Activated CD4-positive, alpha-beta T cell treated with anti-CD3 and anti-CD28 coated beads for 24 hours (primary cell): ENCODE measurements around the gene RHBDD1.
A peak's percentile ranks its signal among the peaks of the same experiment; 100 is the strongest.

ENCODE experiments used
- DNase-seq, 2 donors: peaks; one replicate each; pipeline ENCODE4 v3.0.0-alpha.2; 2020; ENCODE audit warnings: low read depth in 2 of 2

RHBDD1 gene, protein sequence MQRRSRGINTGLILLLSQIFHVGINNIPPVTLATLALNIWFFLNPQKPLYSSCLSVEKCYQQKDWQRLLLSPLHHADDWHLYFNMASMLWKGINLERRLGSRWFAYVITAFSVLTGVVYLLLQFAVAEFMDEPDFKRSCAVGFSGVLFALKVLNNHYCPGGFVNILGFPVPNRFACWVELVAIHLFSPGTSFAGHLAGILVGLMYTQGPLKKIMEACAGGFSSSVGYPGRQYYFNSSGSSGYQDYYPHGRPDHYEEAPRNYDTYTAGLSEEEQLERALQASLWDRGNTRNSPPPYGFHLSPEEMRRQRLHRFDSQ

GRCh38 chr2:226835796-226836547, at the start of gene RHBDD1:
Gene RHBDD1 (plus strand): TSS chr2:226836054. CDS start chr2:226864694, 28,640 bp downstream.
- DNase-seq: peak; percentile 86 to 93

DNA sequence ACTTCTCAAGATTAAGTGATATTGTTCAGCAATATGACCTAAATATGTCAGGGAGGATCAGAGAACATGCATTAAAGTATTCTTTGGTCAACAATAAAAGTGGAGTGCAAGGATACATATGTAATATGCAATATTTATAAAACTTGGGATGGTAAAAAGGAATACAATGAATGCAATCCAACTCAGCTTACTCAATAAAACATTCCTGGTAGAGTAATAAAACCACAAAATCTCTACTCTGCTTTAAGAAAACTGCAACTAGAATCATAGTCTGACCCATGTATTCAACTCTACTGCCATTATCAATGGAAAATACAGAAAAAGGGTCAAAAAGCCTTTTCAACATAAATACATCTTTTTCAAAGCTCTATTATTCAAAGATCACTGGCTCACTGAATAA, 47.8 kb upstream of the RHBDD1 start:
- DNase-seq: no peak

DNA sequence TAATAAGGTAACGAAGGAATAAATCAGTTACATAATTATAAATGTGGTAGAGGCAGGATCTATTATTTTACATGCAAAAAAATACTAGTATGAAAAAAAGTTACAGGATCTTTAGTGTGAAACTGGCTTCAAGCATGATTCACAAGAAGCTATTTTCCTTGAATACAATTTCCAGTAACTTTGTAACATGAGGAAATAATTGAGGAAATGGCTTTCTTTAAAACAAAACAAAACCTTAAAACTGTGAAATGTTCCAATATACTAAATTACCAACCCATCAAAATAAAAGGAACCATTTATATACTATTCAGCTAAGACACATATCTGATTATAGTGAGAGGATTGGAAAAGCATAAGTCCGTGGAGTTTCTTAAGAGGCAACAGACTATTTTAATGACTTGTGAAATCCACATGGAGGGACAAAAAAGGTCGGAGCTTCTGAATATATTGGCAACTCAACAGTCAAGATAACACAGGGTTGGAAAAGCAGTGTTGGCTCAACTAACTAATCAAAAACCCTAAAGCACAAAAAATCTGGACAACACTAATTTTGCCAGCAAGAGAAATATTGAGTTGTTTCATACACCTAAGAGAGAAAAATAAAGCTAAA, 46.9 kb upstream of the RHBDD1 start:
- no peak for DNase-seq

DNA sequence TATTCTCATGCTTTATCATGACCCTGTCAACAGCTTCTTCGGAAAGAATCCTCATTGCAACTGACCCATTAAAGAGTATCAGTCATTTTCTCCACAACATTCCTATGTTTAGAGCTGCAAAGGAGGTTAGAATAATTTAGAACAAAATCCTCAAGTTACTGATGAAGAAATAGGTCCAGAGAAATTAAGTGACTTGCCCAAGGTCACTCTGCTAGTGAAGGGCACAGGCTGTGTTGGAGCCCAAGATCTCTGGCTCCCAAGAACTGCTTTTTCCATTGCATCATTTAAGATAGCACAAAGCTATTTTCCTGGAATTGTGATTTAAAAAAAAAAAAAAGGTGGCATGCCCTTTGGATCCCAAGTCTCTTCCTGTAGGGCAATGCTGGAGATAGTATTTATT, 45.8 kb upstream of the RHBDD1 start:
- no peak for DNase-seq

DNA sequence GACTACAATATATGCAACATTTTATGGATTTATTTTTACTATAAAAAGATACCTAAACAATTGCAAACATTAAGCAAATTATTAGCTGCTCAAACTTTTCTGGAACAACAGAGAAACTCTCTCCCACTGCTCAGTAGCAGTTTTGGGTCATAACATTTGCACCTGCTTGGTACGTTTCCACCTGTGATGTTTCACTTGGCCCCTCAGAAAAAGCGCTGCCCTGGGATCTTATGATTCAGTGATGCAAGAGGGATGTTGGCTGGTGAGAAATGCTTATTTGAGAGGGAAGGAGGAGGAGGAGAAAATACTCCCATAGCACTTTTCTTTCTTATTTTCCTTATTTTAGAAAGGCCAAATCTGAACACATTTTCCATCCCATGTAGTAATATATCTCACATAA, 45.4 kb upstream of the RHBDD1 start:
- DNase-seq: no peak

GRCh38 chr2:226791056-226791486, 44.8 kb upstream of the RHBDD1 start:
- DNase-seq: no peak

- peak; percentile 85 to 90 for DNase-seq
Measured at GRCh38 chr2:226791487-226792081, 44.3 kb upstream of the RHBDD1 start.

GRCh38 chr2:226792155-226792881, 43.5 kb upstream of the RHBDD1 start:
- no peak for DNase-seq

DNA sequence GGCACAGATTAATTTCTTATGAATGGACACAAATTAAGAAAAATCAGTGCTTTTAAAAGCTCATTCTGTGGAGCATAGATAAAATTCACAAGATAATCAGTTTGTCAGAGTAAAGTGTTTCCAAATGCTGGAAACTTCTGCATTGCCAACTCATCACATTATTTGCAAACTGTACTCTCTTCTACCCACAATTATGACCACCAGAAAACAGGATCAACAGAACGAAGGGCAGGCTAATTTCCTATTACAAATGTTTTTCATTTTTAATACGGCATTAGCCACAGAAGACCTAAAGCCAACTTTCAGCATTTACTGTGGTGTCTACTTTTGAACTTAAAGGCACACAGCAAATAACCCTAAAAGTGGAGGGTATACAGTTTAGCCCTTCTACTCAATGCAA, 42.2 kb upstream of the RHBDD1 start:
- DNase-seq: no peak

- DNase-seq: no peak
Measured at GRCh38 chr2:226794196-226794661, 41.6 kb upstream of the RHBDD1 start.

GRCh38 chr2:226794751-226795171, 41.1 kb upstream of the RHBDD1 start:
- no peak for DNase-seq

- DNase-seq: no peak
Measured at GRCh38 chr2:226795281-226796011, 40.4 kb upstream of the RHBDD1 start.

DNA sequence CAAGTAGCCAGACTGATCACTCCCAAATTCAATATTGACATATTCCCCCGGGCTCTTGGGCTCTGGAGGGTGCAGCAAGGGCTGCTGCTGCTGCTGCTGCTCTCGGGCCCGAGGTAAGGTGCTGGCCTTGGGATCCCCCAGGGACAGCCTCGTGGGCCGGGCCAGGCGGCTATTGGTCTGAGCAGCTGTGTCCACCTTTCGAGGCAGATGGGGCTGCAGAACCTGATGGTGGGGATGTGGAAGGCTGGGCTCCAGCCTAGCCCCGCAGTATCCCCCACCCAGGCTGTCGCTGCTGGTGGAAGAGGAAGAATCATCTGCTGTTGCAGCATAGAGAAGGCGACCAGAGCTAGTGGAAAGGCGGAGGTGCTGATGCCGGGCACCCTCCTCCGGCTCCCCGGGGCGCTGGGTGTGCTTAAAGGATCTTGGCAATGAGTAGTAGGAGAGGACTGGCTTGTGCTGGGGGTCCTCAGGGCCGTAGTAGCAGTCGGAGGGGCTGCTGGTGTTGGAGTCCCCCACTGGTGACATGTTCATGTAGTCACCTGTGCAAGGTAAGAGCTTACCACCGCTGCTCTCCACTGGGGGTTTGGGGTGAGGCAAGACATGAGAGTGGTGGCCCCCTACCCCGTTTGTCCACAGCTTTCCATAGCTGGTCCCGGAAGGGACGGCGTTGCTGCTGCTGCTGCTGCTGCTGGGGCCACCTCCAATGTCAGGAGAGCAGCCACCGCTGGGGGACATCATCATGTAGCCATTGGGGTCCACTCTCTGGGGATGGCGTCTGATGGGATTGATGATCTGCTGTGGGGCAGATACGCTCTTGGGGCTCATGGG, 39.6 kb upstream of the RHBDD1 start:
- DNase-seq: no peak

DNA sequence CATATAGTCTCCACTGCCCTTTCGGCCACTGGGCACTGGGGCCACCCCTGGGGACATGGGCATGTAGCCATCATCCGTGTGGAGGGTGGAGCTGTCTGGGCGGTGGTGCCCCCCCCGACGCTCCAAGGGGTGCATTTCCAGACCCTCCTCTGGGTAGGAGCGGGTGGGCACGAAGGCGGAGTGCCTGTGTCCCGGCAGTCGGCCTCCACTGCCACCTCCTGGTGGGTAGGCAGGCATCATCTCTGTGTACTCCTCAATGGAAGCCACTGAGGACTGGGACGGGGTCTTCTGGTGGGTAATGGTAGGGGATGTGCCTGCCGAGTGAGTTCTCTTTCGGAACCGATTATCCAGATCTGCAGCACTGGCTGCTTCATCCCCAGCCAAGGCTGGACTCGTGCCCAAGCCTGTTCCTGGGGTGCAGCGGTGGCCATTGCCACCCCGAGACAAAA, 39.0 kb upstream of the RHBDD1 start:
- no peak for DNase-seq

DNA sequence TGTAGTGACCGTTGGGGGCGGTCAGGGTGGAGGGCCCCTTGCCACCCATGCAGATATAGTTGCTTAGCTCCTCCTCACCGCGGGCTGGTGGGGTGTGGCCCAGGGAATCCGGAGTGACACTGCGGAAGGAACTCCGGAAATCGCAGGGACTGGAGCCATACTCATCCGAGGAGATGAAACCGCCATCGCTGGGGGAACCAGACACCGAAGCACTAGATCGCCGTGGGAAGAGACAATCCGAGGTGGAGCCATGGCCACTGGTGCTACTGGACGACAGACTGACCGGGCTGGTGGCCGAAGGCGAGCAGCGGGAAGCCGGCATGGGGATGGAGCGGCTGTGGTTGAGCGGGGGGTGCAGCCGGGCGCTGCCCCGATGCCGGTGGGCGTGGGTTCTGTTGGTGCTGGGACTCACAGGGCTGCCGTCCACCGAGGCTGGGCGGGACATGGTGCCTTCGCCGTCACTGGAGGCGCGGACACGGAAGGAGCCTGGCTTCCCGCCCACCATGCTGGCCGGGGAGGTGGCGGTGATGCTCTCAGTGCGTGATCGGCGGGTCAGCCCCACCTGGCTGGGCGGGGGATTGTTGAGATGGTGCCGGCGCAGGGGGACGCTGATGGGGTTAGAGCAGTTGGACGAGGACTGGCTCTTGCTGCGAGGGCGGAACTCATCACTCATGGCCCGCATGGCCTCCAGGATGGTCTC, 38.4 kb upstream of the RHBDD1 start:
- no peak for DNase-seq

GRCh38 chr2:226797989-226798421, 37.8 kb upstream of the RHBDD1 start:
- no peak for DNase-seq

GRCh38 chr2:226798422-226799210, 37.2 kb upstream of the RHBDD1 start:
- DNase-seq: no peak

DNA sequence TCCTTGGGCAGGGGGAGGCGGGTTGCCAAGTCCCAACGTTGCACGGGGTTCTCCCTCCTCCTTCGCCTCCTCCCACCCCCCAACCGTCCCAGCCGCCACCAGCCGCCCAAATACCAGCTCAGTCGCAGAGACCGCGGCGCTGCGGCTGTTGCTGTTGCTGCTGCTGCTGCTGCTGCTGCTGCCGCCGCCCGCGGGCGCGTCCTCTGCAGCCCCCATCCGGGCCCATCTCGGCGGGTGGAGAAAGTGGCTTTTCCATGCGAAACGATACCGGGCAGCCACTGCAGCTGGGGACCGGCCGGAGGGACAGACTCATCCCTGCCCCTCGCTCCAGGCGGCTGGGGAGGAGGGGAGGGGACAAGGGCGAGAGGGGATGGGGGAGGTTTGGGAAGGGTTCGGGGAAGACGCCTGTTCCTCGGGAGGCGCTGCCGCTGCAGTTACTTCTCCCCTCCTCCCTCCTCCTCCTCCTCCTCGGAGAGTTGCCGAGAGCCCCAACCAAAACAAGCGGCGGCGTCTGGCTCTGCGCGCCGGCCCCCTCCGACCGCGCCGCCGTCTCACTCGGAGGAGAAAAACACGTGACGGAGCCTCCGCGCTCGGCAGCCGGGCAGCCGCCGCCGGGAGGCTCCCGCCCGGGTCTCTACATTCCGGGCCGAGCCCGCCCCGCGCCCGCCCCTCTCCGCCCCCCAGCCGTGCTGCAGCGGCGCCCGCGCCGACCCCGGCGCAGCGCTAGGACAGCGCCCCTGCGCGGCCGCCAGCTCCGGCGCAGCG, 36.5 kb upstream of the RHBDD1 start, which contains the start of gene IRS1:
IRS1 (minus strand) TSS at position 610 of the 765 bp plus-strand sequence. CDS start 1,082 bp downstream, outside the sequence.
- peak in 1 of 2 donors; percentile 38 for DNase-seq
